HG03432 (cell line): Measurements from ENCODE around the gene BLOC1S3.

Experiments used
- ATAC-seq: cut with Tn5 transposase; IDR thresholded peaks from one replicate; pipeline ENCODE4 v1.9.1; 2021; ENCODE audit warnings: mild to moderate bottlenecking, moderate library complexity; ENCODE audit not compliant: unreplicated experiment

The BLOC1S3 gene

DNA sequence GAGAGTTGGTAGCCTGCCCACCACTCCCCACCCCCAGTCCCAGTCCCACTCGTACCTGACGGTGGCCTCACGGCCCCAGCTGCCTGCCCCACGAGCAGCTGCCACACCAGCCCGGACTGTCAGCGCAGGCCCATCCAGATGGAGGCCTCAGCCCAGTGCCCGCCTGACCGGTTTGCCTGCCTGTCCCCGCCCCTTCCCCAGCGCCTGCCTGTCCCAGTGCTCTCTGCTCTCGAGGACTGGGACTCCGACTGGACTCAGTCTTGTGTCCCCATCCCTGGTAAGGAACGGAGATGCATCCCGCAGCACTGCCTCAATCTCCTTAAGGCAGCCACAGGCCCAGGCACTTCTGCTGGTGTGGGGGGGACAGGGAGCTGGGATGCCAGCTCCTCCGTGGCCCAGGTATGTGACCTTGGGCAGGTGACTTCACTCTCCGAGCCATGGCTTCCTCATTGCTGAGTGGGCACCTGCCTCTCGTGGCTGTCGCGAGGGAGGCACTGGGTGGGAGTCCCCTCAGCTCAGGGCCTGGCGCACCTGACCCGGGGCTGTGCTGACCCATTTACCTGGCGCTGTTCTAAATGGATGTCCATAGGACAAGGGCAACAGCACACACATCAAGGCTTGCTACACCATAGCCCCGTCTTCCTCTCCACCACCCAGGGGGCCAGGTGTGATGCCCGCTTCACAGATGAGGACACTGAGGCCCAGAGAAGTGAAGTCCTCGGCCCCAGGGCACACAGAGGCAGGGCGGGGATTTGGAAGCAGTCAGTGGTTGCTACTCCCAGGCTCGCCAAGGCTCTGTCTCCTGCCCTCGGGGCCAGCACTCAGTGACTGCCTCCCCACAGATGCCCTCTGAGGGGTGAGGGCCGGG lies 17.5 kb upstream of the BLOC1S3 start, which contains the start of gene NKPD1:
Gene NKPD1 (minus strand): TSS at position 113 of the 868 bp plus-strand sequence. CDS start 832 bp downstream, outside the sequence.
- no peak for ATAC-seq

DNA sequence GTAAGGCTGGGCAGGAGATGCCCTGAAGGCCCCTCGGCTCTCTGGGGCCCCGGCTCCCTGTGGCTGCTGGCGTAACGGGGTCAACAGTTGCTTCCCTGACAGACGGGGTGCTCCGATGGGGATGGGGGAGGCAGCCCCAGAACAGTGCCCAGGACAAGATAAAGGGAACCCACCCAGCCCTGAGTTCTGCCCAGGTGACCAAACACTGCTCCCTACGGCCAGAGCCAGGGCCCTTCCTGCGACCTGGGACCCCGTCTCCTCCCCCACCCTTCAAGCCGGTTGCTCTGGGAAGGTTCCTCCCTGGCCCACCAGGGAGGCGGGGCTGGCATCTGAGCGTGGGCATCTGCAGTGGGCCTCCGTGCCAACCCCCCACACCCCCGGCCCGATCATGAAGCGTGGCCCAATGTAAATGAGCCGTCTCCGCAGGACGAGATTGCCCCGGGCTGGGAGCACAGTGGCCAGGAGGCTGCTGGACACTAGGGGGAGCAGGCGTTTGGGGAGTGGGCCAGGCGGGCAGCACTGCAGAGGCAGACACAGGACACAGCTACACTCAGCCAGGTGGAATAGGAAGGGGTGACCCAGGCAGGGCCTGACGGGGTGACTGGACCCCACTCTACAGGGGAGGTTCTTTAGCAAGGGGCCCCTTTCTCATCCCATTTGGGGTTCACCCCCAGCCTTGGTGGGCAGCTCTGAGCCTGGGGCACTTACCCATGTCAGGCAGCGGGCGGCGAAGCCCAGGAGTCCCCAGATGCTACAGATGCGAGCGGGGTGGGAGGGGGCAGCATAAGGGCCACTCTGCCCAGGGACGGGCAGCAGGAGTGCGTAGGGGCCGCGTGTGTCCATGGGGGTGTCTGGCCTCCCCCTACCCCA lies 16.6 kb upstream of the BLOC1S3 start:
- ATAC-seq = no peak

DNA sequence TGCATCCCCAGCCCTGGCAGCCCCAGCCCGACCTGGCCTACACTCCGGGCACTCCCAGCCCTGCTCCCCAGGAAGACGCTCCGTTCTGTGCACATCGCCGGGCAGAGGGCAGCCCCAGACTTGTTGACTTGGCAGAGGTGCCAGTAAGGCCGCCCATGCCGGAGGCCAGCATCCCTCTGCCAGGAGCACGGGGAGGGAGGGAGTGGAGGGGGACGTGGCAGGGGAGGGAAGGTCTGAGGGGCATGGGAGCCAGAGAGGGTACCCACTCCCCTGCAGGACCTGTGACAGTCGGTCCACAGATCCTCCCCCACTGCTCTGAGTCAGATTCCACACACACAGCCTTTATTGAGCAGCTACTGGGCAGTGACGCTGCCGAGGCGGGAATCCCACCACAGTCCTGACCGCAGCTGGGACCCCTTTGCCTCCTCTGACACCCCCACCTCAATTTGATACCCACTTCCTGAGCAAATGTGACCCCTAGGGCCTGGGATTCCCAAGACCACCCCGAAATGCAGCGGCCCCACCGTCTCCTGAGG lies 15.9 kb upstream of the BLOC1S3 start:
- no peak for ATAC-seq

DNA sequence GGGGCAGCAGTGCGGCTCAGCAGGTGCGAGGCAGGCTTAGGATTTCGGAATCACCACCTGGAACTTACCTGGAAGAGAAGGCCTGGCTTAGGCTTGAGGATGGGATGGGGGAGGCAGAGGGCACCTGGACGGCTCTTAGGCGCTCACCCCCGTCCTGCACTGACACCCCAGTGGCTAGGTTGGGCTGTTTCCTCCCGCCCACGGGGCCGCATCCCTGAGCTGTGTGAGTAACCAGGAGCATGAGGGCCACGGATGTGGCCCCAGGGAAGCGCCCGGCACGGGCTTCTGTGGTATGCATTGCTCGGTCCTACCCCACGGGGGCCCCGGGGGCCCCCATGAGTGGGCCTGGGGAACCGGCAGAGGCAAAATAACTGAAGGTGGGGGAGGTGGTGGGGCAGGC lies 15.4 kb upstream of the BLOC1S3 start:
- no peak for ATAC-seq

DNA sequence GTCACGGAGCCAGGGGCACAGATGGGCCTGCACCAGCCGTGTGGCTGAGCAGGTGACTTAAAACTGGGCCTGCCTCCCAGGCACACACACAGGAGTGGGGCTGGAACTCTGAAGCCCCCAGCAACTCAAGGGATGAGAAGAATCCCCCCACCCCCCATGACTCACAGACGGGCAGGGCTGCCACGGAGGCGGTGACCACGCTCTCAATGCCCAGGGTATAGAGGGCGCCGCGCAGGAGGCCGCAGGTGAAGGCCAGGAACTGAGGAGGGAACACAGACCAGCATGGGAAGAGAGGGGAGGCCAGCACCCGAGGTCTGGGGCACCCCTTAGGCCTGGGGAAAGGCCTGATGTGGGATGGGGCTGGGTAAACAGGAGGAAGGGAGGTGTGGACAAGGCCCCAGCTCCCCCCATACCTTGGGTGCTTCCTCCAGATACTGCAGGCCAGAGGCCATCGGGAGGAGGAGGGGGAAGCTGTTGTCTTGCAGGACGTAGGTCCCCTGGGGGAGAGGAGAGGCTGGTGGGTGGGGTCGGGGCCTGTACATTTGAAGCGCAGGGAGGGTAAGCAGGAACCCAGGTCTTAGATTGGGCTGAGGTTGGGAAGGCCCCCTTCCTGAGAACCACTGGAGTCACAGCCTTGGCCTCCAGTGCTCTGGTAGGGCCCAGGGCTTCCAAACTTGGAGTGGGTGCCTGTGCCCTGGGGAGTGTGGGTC lies 14.7 kb upstream of the BLOC1S3 start:
- no peak for ATAC-seq

DNA sequence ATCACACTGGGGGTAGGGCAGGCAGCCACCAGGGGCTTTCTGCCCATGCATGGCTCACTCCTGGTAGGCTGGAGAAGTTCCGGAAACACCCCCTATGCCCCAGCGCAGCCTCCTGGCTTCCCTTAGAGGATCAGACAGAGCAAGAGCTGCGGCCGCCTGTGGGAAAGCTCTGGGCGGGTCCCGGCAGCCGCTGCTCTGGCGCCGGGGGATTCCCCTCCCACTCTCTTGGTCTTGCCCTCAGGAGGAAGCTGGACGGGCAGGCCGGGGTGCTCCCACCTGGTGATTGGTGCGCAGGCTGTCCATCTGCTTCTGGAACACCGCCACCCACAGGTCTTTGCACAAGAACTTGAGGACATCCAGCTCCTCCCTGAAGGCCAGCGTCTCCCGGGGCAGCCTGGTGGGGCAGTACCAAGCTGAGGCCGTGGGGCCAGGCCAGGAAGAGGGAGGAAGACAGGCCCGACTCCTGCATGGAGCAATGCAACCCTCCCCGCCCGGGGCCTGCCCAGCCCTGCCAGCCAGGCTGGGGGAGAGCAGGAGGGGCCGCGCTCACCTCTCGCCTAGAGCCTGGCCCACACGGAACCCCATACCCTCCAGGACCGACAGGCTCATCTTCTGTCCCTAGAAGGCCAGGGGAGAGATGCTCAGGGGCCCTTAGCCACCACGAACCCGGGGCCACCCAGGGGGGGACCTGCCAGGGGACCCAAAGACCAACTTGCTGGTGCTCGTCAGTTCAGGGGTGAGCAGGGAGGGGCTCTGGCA lies 13.8 kb upstream of the BLOC1S3 start:
- ATAC-seq = peak; percentile 74

DNA sequence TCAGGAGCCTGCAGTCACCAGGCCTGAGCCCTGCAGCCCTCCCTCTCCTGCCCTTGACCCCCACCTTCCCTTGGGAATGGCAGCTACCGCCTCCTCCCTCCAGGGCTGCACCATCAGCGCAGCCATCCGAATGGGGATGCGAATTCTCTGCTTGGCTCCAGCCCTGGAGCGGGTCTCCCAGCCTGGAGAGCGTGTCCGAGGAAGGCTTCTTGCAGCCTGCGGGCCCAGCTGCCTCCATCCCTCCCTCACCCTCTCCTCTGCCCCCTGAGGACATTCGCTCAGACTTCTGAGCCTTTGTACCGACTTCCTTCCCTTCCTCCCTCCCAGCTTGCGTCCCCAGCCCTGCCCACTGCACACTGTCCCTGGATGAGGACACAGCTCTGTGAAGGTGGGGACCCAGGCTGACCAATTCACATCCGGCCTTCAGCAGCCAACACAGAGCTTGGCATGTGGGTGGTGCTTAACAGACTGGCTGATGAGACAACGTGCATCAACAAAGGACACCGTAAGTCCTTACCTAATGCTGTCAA lies 11.8 kb upstream of the BLOC1S3 start:
- ATAC-seq = no peak

DNA sequence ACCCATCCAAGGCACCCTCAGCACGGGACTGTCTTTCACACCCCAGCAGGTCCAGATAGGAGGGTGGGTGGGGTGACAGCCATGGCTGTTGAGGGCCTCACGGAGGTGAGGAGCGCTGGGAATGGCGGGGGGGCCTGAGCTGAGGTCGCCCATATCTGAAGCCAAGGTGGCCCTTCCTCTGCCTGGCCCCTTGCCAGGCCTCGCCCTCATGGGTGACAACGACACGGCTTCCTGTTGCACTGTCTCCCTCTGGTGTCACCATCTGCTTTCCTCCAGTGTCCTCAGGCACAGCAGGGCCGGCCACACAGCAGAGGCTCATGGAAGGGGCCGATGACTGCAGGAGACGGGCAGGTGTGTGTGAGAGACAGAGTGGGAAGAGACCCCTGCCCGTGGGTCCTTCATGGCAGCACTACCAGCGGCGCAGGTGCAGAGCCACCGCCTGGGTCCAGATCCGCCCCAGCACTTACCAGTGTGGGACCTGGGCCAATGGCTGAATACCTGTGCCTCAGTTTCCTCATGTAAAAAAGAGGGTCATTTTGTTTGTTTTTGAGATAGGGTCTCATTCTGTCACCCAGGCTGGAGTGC lies 9.7 kb upstream of the BLOC1S3 start:
- ATAC-seq = no peak

DNA sequence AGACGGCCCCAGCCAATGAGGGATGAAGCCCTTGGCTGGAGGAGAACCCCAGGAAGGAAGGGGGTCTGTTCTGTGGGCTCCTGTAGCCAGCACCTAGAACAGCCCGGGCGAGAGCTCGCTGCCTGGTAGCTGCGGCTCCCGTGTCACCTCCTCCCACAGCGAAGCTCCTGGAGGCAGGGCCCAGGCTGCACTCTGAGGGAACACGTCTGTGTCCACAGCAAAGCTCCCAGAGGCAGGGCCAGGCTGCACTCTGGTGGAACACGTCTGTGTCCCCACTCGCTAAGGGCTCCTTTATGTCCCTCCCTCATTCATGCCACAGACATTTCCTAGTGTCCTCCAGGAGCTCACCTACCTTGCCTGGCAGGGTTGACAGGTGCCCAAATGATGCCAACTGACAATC lies 9.0 kb upstream of the BLOC1S3 start:
- ATAC-seq = no peak

DNA sequence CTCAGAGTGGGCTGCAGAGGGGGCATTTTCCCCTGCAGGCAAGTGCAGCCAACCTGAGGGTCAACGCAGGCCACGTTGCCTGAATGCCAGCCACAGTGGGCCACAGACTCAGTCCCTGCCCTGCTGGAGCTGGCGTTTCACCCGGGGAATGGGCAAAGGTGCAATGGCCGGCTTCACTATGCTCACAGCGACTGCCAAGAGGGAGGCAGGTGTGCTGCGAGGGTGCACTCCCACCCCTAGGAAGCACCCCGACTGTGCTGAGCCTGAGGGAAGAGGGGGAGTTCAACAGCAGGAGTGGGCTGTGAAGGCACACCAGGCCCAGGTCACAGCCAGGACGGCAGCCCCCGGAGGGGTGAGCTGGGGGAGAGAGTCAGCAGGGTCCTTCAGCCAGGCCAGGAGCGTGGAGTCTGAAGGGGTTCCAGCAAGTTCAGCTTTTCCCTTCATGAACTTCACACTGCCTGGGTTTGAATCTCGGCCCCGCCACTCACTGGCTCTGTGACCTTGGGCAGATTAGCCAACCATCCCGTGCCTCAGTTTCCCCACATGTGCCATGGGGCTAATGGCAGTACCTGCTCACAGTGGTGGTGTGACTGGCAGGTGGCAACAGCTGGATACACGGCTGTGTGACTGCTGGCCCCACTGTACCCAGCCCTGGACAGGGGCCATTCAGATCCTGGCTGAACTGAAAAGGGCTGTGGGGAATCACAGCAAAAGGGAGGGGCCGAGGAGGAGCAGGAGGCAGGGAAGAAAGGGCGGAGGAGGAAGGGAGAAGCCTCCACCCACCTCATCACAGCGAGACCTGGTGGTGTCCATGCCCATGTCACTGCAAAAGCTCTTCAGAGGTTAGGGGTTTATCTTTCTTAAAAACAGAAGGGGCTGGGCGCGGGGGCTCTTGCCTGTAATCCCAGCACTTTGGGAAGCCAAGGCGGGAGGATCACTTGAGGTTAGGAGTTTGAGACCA lies 8.2 kb upstream of the BLOC1S3 start:
- no peak for ATAC-seq

DNA sequence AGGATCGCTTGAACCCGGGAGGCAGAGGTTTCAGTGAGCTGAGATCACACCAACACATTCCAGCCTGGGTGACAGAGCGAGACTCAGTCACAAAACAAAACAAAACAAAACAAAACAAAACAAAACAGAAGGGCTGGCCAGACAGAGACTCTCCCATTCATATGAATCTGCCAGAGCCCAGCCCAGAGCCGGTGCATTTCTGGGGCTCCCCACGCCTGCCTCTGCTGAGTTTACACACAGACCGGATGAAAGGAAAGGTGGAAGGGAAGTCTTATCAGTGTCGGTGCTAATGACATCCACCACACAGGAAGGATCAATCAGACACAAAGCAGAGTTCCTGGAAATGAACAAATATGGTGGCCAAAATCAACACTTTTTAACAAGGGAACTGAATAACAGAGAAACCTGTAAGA lies 7.4 kb upstream of the BLOC1S3 start:
- ATAC-seq = no peak

DNA sequence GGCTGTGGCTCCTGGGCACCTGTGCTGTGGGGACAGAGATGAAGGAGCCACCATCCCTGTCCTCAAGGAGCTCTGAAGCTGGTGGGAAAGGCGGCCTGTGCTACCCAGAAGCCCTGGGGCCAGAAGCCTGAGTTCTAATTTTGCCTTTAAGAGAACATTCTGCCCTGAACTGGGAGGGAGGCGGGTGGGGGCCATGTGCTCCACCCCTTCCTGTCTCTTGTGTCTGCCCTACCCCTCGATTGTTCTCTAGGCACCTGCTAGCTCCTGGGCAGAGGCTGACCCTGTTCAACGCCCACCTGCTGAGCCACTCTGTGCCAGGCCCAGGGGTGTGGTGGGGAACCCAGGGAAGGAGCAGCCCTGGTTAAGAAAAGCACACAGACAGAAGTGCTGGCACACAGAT lies 6.4 kb upstream of the BLOC1S3 start:
- ATAC-seq = no peak

DNA sequence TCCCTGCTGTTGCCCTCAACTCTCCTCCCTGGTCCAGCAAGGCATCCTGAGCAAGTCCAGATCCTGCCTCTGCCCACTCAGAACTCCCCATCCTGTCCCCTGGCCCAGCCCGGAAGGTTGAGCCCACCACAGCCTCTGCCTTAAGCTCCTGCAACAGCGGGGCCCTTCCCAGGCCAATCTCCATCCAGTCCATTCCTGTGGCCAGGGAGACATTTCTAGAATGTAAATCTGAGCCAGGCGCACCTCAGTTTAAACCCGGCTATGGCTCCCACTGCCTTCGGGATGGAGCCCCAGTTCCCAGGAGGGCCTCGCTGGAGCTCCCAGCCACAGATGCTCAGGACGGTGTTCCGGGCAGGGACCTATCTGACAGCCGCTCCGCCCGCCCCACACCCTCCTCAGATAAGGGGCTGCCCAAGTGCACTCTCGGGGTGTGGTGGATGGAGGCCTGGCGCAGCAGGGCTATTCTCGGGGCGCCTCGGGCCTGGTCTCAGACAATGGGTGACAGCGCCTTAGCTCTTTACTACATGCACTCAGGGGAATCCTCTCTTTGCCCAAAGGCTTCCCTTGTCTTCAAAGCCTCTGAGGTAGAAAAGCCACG lies 5.9 kb upstream of the BLOC1S3 start:
- no peak for ATAC-seq

DNA sequence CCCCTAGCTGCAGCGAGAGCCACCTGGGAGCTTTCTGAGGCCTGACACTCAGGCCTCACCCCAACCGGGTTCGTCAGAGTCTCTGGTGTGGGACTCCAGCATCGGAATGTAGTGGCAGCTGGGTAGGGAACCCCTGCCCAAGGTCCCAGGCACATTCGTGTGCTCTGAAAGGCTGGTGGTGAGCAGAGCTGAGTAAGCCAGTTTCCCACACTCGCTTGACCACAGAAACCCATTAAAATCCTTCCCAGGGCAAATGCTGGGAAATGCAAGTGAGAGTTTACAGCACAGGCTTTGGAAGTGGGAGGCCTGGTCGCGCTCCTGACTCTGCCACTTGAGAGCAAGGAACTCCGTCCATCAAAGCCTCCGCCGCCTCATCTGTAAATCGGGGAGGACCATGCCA lies 4.8 kb upstream of the BLOC1S3 start:
- ATAC-seq = no peak

DNA sequence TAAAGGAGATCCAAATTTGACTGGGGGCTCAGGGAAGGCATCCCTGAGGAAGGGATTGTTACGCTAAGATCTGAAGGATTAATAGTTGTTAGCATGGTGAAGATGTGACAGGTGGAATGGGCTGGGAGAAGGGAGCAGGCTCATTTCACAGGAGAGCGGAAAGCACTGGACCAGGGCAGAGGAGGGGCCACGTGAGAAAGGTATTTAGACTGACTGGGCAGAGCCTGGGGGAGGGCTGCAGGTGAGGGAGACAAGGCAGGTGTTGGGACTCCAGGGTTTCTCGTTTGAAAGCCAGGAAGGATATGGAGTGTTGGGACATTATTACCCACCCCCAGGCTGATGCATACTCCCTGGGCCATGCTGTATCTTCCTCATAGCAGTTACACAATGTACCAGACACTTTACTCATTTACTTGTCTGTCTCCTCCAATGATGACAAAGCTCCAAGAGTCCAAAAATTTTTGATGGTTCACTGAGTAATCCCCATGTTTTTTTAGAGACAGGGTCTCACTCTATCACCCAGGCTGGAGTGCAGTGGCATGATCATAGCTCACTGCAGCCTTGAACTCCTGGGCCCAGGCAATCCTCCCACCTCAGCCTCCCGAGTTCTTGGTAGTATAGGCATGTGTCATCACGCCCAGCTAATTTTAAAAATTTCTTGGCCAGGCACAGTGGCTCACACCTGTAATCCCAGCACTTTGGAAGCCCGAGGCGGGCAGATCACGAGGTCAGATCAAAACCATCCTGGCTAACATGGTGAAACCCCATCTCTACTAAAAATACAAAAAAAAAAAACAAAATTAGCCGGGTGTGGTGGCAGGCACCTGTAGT lies 2.9 kb upstream of the BLOC1S3 start:
- no peak for ATAC-seq

DNA sequence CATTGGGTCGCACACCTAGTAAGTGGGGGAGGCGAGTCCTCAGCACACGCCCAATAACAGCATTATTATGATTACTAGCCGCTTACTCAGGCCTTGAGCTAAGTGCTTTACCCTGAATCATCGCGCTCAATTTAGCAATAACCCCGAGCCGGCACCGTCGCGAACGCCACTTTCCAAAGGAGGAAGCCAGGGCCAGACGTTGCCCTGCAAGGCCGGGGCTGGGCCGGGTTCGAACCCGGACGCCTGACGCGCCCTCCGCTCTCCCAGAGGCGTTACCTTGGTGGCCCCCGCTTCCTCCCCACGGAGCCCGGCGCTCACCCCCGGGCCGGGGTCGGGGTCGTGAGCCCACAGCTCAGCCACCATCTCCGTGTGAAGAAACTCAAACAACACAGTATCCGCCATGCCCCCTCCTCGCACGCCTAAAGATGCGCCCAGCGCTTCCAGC lies 745 bp upstream of the BLOC1S3 start, which contains the start of gene TRAPPC6A:
Gene TRAPPC6A (minus strand): TSS at position 421 of the 445 bp plus-strand sequence. CDS start 19 bp downstream, at position 402.
- peak; percentile 13 for ATAC-seq
